T follicular helper cell (primary cell): ENCODE data around the gene WIZ.

Experiments used
- DNase-seq: peaks from one replicate; pipeline ENCODE4 v3.0.0-alpha.2; 2020; ENCODE audit warnings: low read depth

WIZ gene

DNA sequence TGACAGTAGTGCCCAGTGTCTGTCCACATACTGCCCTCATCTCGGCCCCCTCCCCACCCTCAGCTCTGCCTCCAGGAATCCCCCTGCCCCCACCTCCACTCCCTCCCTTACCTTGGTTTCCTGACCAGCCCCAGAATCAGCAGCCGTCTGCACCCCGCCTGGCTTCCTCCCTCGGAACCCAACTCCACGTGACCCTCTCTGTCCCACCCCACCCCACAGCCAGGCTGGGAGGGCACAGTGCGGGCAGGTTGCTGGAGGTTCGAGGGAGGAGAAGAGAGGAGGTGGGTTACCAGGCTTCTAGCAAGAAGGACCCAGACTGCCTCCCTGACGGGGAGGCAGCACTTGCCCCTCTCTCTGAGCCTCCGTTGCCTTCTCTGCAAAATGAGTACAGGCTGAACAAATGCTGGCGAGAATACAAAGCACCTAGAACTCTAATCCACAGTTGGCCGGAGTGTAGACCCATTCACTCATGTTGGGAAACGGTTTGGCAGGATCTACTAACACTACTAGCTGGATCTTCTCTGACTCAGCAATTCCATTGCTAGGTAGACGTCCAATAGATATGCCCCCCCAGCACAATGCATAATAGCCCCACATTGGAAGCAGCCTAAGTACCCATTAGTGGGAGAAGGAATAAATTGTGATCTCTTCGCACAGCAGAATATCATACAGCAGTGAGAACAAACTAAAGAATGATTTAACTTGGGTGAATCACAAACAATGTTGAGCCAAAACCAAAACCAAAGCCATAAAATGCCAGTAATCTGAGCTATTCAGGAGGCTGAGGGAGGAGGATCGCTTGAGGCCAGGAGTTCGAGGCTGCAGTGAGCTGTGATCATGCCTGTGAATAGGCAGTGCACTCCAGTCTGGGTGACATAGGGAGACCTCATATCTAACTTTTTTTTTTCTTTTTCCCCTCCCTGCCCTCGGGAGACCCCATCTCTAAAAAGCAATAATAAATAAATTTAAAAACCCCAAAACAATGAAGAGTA lies 14.9 kb upstream of the WIZ start, which contains the start of gene RASAL3:
Gene RASAL3, minus strand, starts transcription at position 151 of the 992 bp plus-strand sequence. CDS start 186 bp downstream, outside the sequence.
- DNase-seq: peak; percentile 39

DNA sequence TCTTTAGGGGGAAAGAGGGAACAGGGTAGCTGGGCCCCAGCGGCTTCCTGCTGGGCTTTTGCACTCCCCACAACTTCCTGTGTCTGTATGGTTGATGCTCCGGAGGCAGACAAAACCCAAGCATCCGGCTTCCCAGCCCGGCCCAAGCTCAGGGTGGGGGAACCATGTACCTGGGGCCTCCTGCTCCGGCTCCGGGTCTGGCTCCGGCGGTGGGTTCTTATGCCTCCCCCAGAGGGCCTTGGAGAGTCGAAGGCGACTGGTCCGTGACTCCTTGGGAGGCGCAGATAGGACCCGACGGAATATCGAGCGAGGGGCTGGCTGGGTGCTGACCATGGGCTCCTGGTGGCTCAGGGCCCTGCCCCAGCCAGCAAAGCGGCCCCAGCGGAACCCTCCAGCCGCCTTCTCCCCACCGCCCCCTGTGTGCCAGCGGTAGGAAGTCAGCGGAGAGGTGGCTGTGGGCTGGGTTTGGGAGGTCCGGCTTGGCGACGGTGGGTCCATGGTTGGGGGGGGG lies 14.2 kb upstream of the WIZ start:
- DNase-seq: peak; percentile 66

- DNase-seq: no peak
These were observed 11.9 kb upstream of the WIZ start for GRCh38 chr19:15461694-15462093.

GRCh38 chr19:15457701-15458484 lies 8.1 kb upstream of the WIZ start:
- no peak for DNase-seq

DNA sequence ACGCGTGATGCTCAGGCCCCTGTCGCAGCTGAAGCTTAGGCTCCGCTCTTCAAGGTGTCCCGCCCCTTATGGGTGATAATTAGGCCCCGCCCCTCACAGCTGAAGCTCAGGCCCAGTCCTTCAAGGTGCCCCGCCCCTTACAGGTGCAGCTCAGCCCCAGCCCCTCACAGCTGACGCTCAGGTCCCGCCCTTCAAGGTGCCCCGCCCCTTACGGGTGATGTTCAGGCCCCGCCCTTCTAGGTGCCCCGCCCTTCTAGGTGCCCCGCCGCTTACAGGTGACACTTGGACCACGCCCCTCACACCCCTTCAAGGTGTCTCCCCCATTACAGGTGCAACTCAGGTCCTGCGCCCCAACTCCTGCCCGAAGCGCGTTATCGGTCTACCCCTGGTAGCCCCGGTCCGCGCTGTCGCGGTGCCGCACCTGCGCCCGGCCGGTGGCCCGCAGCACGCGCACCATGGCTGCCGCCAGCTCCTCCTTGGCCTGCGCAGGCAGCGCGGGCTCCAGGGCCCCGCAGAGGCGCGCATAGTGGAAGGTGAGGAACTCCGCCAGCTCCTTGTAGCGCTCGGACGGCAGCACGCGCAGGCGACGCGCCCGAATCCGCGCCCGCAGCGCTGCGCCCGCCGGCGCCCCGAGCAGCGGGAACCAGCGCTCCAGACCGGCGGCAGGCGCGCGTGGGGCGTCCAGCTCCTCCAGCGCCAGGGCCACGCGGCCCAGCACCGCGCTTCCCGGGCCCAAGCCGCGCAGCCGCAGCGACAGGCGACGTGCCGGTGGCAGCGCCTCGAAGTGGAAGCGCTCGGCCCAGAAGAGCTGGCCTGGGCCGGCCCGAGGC lies 7.3 kb upstream of the WIZ start:
- no peak for DNase-seq

- no peak for DNase-seq
These were observed 6.7 kb upstream of the WIZ start for GRCh38 chr19:15456441-15456840.

DNA sequence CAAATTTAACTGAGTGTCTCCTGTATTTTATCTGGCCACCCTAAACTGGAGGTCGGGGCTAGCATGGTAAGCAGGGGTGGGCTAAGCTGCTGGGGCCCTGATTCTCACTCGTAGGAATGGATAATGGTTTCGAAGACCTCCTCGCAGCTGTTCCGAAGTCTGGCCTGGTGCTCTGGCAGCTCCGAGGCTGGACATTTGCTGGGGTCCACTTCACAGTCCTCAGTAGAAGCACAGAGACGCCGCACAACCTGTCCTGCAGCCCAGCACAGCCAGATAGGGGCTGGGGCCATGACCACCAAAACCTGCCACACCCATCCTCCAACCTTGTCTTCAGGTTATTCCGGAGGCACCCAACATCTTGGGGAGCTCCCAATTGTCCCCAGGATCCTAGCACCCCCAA lies 6.2 kb upstream of the WIZ start:
- no peak for DNase-seq

- DNase-seq: no peak
These were observed 4.4 kb upstream of the WIZ start for GRCh38 chr19:15453906-15454860.

- DNase-seq: no peak
These were observed 3.4 kb upstream of the WIZ start for GRCh38 chr19:15453091-15453578.

GRCh38 chr19:15452111-15453047 lies 2.6 kb upstream of the WIZ start:
- DNase-seq: no peak

GRCh38 chr19:15450528-15450890 lies 753 bp upstream of the WIZ start:
- DNase-seq: no peak

- no peak for DNase-seq
These were observed 757 bp downstream of the WIZ start for GRCh38 chr19:15448778-15449619.

DNA sequence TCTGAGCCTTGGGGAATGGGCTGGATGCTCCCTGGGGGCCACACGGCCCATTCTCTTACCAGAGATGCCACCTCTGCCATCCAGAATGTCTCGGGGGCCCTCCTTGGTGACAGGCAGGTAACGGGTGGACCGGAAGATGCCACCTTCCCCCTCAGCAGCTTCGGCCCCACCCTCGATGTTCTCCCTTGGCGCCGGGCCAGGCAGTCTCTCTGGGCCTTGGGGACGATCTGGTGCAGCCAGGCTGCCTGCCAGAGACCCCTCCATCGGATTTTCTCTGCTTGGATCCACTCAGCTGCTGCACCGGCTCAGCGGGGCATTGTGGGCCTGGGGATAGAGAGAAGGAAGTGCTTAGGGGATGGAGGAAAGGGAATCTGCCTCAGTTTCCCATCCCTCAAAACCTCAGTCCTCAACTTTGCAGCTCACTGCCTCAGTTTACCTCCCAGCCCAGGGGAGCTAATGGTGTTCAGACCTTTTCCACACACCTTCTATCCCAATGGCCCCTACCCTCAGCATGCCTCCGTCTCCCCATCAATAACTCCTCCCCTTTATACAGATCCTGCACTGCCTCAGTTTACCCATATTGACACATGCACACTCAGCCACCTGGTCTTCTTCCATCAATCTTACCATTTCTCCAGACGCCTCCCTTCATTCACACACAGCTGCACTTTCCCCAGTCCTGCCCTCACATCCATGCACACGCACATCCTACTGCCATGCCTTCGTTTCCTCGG lies 1.5 kb downstream of the WIZ start:
- no peak for DNase-seq

GRCh38 chr19:15447057-15447456 lies 2.7 kb downstream of the WIZ start:
- no peak for DNase-seq

DNA sequence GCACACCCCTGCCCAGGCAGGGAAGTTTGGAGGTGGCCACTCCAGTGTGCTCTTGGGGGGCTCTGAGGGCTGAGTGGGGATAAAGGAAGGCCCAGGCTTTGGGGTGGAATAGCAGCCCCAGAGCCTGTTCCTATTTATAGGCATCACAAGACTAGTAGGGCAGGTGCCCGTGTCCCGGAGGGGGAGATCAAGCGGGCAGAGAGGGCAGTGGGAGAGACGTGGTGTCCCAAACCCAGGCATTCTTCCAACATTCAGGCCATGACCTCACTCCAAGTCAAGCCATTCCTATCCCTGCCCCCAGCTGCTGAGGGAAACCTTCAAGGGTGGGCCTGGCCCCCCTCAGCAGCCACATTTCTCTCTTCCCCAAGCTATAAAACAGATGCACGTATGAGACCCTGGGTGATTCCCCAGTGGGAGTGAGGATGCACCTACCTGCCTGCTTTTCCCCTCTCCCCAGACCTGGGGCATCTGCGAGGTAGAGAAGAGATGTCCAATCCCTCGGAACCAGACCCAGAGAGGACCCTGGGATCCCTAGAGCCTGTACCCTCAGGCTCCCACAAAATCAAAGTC lies 3.9 kb downstream of the WIZ start:
- DNase-seq: no peak

DNA sequence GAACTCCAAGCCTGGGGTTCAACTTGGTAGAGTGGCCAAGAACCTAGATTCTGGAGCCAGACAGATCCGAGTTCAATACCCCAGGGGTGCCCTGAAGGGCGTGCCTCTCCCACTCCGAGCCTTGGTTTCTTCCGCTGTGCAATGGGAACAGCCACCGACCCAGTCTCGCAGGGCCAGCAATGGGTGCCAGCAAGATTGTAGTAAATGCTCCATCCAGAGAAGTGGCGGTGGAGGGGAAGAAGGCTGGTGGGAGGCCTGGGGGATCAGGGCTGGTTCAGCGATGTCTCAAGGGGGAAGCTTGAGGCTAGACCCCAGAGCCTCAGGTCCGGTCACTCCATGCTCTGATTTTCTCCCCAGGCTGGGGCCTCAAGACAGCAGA lies 4.5 kb downstream of the WIZ start:
- DNase-seq: no peak

- no peak for DNase-seq
These were observed 5.1 kb downstream of the WIZ start for GRCh38 chr19:15444505-15445226.
